GM15510 (cell line): ENCODE measurements around the gene PRRX2.
A peak's percentile ranks its signal among the peaks of the same experiment; 100 is the strongest.

Experiments used
- POLR2A ChIP-seq: IDR thresholded peaks from 3 replicates; pipeline ENCODE4 v1.6.1; 2011; ENCODE audit warnings: borderline replicate concordance; ENCODE audit not compliant: insufficient read length; ENCODE audit errors: extremely low read depth

Gene PRRX2

DNA sequence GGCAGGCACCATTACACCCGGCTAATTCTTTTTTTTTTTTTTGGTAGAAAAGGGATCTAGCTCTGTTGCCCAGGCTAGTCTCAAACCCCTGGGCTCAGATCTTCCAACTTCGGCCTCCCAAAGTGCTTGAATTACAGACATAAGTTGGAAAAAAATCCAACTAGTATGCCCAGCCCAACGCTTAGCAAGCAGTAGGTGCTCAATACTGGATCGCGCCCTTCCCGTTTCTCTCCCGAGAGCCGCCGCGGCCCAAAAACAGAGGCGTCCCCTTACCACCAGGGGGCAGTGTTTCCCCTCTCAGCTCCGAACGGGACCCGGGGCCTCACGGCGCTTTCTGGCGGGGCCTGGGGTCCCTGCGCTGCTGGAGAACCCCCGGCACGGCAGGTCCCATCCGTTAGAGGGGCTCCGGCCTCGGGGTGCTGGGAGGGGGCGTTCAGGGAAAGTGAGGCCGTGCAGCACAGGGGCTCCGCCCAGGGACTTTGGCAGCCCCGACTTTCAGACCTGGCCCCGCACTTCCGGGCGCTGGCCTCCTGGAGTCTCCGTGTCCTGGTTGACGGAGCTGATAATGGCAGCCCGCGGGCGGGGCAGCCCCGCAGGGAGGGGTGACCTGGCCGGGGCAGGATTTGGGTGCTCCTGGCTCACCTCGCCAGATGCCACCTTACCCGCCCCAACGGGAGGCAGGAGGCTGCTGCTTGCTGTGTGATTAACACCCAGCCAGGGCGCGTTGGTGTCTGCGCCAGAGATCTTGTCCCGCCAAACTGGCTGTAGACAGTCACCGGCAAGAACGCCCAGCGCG lies 72.2 kb downstream of the PRRX2 start:
- TF ChIP-seq POLR2A, result peak; percentile 21

DNA sequence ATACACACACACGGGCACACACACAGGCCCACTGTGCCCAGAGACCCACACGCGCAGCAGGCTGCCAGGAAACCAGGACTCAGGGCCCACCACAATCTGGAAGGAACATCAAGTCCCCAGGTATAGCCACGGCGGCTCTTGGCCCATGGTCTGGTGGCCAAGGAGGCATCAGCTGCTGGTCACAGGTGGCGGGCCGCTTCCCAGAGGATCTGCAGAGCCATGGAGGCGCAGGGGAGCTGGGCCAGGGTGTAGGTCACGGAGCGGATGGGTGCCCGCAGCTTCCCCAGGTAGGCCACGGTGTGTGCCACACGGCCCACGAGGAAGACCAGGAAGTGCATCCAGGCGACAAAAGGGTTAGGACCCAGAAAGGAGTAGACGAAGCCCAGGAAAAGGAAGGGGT lies 74.0 kb downstream of the PRRX2 start:
- no peak for TF ChIP-seq POLR2A

GRCh38 chr9:129740174-129740573 lies 74.7 kb downstream of the PRRX2 start:
- no peak for TF ChIP-seq POLR2A

GRCh38 chr9:129740666-129741464 lies 75.4 kb downstream of the PRRX2 start:
- no peak for TF ChIP-seq POLR2A

DNA sequence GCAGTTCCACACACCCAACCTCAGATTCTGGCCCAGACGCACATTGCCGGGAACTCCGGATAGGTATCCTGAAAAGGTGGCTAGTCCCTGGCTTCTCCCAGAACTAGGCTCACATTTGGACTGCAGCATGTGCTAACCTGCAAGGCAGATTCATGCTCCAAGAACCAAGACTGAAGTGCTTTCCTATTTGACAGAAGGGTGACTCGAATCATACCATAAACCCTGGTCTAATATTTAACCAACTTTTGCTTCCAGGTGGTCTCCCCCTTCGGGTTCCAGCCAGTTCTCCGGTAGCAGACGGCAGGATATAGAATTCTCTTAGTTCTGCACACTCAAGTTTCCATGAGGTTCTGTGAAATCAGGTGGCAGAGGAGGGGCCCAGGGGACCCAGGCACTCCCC lies 79.8 kb downstream of the PRRX2 start:
- no peak for TF ChIP-seq POLR2A

DNA sequence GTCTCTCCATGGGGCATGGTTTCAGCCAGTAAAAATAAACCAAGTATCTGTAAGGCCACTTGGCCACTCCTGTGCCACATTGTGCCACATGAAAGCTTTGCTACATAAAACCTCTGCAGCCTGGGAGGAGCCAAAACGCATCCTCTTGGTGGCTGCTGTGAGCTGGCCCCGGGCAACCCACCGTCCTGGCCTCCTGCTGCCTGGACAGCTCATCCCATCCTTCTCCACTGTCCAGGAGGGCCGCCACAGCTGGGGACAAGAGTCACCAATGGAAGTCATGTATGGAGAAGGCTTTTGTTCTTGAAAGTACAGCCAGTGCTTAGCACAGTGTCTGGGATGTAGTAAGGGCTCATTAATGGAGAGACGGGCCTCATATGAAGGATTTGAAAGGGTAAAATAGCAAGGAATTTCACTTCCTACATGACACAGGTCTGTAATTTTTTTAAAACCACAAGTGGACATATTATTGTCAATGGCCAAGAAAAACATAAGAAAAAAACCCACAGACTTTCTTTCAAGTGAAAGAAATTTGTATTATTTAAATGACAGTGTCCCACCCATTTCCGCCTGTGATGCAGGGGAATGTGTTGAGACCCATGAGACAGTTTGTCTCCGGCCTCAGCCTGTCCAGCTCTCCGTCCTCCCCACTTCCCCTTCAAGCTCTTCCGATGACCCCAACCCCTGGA lies 80.8 kb downstream of the PRRX2 start:
- no peak for TF ChIP-seq POLR2A

GRCh38 chr9:129748249-129748648 lies 82.8 kb downstream of the PRRX2 start:
- no peak for TF ChIP-seq POLR2A

DNA sequence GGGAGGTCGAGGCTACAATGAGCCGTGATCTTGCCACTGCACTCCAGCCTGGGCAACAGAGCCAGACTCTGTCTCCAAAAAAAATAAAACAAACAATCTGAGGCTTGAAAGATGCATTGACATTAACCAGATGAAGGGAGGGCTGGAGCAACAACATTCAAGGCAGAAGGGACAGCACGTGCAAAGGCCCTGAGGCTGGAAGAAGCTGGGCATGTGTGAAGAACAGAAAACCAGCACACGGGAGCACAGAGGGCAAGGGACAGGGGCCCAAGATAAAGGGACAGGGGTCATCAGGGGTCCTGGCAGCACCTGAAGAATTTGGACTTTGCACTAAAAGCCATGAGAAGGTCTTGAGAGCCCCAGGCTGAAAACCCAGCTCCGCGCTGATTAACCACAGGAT lies 84.1 kb downstream of the PRRX2 start:
- no peak for TF ChIP-seq POLR2A

DNA sequence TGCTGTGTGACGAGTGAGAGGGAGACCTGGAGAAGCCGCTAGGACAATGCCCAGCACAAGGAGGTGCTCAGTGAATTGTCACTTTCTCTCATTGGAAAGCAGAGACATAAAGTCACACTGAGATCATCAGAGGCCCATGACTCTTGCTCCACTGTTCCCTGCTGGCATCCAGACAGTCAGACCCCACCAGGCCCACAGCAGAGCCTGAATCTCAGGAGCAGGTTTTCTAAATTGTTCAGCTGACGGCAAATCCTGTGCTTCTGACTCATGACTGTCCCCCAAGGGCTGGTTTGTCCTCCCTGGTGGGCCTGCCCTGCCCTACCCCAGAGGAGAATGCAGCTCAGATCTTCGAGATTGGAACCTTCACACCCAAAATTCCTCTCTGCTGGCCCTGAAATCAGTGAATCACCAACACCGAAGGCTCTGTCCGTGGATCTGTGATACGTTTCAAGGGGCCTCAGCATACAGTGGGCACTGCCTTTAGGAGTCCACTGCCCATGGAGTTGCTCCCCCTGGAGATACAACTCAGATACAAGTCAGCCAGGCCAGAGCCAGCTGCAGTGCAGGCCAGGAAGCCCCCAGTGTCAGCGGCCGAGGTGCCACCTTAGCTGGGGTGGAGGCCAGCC lies 84.7 kb downstream of the PRRX2 start:
- TF ChIP-seq POLR2A, result no peak

GRCh38 chr9:129751841-129752801 lies 86.7 kb downstream of the PRRX2 start:
- no peak for TF ChIP-seq POLR2A

DNA sequence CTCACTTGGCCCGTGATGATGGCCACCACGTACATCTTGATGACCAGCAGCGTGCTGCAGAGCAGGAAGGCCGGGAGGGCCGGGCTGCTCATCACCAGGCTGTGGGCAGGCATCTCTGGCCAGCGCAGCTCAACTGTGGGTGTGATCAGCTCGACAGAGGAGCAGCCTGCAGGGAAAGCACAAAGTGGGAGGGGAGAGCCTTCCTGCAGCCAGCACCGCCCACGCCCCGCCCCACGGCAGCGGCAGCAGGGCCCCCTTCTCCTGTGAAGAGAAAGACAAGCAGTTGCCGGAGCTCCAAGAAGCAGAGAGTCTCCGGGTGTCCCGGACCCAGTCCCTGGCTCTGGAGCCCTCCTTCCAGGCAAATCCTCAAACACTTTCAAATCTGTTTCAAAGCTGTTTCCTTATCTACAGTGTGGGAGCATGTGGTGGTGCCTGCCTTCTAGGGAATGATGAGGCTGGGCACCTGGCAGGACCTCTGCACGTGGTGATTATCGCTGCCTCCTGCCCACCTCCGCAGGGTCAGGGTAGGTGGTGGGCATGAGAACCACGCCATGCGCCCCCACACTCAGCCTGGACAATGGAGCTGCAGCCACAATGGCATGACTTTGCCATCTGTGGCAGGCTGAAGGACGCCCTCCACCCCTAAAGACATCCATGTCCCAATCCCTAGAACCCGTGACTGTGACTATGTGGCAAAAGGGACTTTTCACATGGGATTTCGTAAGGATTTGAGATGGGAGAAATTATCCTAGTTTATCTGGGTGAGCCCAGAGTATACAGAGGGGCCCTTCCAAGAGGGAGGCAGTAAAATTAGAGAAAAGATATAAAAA lies 87.7 kb downstream of the PRRX2 start, which contains the start of gene PTGES:
PTGES (minus strand) TSS at position 143 of the 830 bp plus-strand sequence; CDS start at position 113, 30 bp downstream.
- no peak for TF ChIP-seq POLR2A

- no peak for TF ChIP-seq POLR2A
Observed at GRCh38 chr9:129755151-129755550, 89.7 kb downstream of the PRRX2 start.

DNA sequence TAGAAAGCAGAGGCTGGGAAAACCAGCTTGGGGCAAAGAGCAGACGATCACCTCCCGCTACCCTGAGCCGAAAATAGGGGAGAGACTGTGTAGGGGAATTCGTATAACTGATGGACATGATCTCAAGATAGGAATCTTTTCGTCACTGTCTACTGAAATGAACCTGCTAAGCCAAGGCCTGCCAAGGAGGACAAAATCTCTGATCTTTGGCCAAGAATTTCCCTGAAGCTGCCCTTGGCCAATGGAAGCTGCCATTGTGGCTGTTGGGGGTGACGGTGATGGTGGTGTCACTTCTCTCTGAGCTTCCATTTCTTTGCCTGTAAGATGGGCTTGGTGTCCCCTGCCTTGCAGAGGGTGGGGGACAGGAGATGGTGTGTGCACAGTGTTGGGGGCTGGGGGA lies 90.7 kb downstream of the PRRX2 start:
- no peak for TF ChIP-seq POLR2A

- TF ChIP-seq POLR2A, result no peak
Observed at GRCh38 chr9:129757045-129757444, 91.6 kb downstream of the PRRX2 start.

- no peak for TF ChIP-seq POLR2A
Observed at GRCh38 chr9:129759319-129759718, 93.9 kb downstream of the PRRX2 start.
